SK-N-DZ (cell line): ENCODE measurements around the gene EFCAB6. TPM values are rescaled to one million over a fixed set of nuclear protein-coding genes. Genes with fewer than 3 reads are reported as not detected.

Experiments used
- DNase-seq: peaks from one replicate; pipeline ENCODE4 v3.0.0-alpha.2; 2015; ENCODE audit warnings: low spot score
- polyA plus RNA-seq, 2 experiments: library from polyadenylated mRNA; depleted of rRNA; stranded (reverse); fragments of >200 nt; gene quantifications; 2 replicates each; pipeline ENCODE4 v1.2.3, GENCODE V29; 2014

Gene EFCAB6
- 0.14 and 0.28 TPM in 2 replicates for polyA plus RNA-seq (2014; cell fraction: cytosol; rRNA removed)
- polyA plus RNA-seq (2014; cell fraction: nucleus; rRNA removed) = 0.35 TPM in 1 of 2 replicates, not detected in the other

- peak; percentile 91 for DNase-seq
Observed at GRCh38 chr22:43812149-43812842, at the start of gene EFCAB6. Gene EFCAB6 (minus strand): TSS chr22:43812305. CDS start chr22:43782318, 29,987 bp downstream.

- DNase-seq = peak; percentile 24
Observed at GRCh38 chr22:43861529-43861928, 49.4 kb upstream of the EFCAB6 start.

DNA sequence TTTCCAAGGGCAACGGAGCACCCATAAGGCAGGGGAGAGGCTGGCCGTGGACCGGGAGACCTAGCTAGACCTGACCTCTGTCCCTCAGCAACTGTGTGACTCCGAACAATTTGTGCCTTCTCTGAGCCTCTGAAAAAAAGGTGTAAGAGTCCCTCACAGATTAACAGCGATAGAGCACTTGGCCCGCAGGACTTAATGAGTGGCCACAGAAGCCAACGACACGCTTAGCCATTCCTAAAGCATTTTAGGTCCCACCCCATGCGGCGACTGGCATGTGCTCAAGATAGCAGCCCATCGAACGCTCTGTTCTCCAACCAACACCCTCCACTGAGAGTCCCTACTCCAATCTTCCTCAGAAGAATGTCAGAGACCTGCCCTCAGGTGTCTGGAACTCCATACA lies 48.7 kb upstream of the EFCAB6 start:
- DNase-seq = no peak

- no peak for DNase-seq
Observed at GRCh38 chr22:43860126-43860525, 48.0 kb upstream of the EFCAB6 start.

DNA sequence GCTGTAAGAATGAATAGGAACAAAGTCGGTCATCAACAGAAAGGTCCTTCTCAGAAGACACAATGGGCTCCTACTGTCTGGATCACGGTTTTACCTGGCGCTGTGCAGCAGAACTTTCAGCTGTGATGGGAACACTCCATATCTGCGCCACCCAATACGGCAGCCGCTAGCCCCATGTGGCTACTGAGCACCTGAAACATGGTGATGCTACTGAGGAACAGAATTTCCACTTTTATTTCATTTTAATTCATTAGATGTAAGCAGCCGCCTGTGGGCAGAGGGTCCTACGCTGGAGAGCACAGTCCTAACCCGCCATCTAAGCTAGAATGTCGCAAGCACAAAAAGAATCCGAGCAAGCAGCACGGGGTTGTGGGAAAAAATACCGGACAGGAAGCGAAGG lies 47.5 kb upstream of the EFCAB6 start:
- no peak for DNase-seq

DNA sequence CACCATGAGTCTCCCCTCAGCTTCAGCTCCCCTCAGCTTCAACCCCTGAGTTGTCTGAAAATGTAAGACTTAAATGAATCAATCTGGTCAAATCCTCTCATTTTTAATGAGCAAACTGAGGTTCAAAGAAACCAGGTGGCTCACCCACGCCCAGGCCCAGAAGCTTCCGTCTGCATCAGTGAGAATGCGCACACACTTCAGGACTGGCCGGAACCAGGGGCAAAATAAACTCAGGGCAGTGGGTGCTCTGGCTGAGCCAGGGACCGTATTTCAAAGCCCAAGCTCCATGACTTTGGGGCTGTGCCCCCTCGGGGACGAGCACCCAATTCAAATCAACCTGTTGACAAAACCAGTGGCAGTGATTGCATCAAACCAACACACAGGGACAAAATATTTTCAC lies 47.1 kb upstream of the EFCAB6 start:
- no peak for DNase-seq

DNA sequence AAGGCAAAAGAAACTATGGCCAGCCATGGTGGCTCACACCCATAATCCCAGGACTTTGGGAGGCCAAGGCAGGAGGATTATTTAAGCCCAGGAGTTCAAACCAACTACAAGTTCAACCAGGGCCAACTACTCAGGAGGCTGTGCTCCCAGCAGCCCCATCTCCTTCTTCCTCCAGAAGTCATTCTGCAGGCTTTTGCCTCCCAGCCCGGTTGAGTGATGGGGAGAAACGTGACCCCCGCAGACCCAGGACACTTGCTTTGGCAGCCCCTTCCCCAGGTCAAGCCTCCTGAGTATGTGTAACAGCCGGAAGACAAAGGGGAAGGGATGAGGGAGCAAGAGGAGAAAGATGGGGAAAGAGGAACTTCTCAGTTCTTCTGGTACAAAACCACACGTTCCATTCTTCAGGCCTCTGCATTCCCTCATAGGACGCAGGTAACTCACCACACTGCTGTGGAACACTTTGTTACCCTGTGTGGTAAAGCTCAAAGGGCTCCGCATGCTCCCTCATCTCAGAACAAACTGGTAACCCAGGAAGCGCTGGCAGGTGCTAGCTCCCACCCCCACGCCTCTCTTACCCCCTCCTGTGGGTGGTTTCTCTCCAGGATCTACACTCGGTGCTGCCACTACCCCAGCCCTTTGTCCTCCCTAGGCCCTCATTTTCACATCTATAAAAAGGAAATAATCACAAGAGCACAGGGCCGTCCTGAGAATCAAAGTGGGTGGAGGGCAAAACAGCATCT lies 46.2 kb upstream of the EFCAB6 start:
- no peak for DNase-seq

DNA sequence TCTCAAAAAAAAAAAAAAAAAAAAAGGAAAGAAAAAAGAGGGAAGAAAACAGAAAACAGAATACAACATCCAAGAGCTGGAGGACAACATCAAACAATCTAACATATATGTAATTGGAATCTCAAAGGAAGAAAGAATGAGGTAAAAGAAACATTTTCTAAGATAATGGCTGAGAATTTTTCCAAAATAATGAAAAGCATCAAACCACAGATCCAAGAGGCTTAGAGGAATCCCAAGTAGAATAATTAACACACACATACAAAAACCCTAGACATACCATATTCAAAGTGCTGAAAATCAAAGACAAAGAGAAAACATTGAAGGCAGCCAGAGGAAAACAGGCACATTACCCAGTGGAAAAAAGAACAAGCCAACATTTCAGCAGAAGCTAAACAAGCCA lies 45.3 kb upstream of the EFCAB6 start:
- DNase-seq = no peak

GRCh38 chr22:43855431-43855830 lies 43.3 kb upstream of the EFCAB6 start:
- DNase-seq = no peak

DNA sequence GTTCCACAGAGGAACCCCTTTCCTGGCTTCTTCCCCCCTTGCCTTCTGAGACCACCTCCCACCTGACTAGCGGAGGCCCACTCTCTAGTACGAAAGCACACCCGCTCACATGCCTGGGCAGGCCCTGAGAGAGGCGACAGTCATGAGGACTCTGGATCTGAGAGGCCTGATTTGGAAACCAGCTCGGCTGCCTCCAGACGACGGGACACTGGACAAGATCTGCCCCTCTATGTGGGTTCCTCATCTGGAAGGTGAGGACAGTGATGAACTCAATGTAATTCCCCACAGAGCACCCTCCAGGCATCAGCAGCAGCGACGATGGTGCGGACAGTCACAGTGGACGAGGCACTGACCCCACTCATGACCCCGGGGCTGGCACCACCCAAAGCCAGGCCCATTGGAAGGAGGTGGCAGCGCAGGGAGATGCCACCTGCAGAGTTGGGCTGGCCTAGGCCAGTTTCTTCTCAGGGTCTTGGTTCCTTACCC lies 42.7 kb upstream of the EFCAB6 start:
- no peak for DNase-seq

DNA sequence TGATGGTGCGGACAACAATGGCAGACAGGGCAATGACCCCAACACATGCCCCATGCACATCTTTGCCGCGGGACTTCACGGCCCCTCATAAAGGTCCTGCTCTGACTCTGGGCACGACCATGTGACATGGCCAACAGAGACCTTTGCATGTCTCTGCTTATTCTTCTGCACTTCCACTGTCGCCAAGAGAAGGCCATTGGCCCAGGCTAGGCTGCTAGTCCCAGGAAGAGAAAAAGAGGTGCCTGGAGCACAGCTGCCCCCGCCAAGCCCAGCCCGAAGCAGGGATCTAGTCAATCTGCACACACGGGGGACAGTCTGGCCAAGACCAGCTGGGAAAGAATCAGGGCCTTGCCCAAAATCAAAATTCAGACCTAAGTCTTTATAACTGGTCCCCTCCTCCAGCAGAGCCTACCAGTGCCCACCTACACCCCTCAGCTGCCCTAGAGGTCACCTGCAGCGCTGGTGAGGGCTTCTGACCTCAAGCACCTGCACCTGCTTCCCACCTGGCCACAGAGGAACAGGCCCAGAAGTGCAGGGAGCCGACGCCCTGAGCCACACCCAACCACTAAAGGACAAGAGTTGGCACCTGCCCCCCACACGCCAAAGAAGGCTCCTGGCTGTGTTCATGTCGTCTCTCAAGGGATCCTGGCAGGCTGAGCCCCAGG lies 42.1 kb upstream of the EFCAB6 start:
- no peak for DNase-seq

- no peak for DNase-seq
Observed at GRCh38 chr22:43853328-43853931, 41.3 kb upstream of the EFCAB6 start.

DNA sequence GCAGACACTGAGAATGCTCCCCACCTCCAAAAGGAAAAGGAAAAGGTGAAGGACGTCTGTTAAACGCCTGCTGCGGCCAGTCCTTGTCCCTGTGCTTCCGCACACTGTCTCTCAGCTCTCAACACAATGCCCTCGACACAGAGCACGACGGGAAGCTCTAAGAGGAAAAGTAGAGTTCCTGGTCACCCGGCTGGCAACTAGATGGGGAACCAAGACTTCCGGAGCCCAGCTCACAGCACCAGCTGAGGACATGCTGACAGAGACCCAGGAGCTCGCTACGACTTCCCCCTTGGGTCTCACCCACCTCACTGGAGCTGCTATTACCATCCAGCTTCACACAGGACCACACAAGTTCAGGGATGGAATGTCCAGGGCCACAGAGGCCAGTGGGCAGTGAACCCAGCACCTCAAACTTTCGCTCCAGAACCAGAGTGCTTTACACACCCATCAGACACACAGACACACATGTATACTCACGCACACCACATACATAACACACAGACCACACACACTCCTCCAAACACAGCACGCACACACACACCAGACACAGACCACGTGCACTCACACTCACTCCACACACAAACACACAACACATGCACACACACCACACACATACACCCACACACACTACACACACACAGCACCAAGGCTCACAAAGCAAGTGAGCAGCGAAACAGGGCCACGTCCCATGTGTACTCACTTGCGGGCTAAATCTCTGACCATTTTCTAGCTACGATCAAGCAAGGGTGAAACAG lies 40.6 kb upstream of the EFCAB6 start:
- no peak for DNase-seq

GRCh38 chr22:43851979-43852307 lies 39.8 kb upstream of the EFCAB6 start:
- no peak for DNase-seq

GRCh38 chr22:43851058-43851978 lies 39.2 kb upstream of the EFCAB6 start:
- DNase-seq = no peak

- DNase-seq = no peak
Observed at GRCh38 chr22:43850529-43850928, 38.4 kb upstream of the EFCAB6 start.

DNA sequence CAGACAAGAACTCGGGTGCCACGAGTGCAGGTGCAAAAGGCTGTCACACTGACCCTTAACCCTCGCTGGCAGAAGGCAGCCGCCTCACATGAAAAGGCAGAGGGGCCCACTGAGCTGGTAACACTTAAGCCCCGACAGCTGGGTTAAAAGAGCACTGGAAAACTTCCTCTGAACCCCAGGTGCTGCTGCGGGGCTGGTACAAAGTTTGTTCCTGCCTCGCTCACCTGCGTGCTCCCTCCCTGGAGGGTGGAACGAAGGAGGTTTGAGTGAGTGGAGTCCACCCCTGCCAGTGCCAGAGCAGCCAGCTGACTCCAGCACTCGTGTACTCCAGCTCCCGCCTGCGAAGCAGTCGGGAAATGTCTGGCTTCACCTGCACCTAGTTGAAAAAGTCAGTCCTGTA lies 37.6 kb upstream of the EFCAB6 start:
- DNase-seq = no peak

DNA sequence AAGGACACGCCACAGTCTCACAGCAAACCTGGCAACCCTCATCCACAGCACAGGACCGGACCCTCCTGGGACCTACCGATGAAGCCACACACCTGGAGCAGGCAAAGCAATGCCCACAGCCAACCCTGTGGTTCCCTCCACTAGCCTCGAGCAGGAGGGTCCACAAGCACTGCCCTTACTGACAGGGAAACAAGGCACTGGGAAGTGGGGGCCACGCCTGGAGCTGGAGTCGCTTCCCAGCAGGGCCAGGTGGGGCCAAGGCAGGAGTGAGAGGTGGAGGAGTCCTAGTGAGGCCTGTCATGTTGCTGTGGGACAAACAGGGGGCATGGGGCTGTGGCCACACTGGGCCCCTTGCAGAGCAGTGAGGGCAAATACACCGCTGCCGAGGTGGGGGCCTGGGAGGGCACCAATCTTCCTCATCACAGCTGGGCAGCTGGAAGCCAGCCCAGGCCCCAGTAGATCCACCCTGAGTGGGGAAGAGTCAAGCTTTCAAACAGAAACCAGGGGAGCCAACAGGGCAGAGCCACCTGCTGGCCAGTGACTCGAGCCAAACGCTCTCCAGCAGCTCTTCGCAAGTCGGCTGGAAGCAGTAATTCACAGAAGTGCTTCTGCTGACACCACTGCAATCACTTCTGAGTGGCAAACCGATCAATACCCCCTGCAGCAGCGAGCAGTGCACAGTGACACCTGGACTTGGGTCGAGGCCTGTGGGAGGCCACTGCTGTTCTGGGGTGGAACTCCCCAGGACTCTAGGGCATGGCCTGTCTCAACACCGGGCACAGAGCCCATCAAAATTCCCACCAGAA lies 36.5 kb upstream of the EFCAB6 start:
- peak; percentile 37 for DNase-seq
